Astrocyte (in vitro differentiated cells and primary cell): ENCODE measurements around the gene IL17B.

ENCODE experiments used
- EZH2 ChIP-seq: IDR thresholded peaks from 2 replicates; pipeline ENCODE4 v1.6.1; 2012; ENCODE audit warnings: mild to moderate bottlenecking, low read length, inconsistent platforms; ENCODE audit not compliant: insufficient read depth
- TF ChIP-seq, protein P1 (sequence below): IDR thresholded peaks from 2 replicates; pipeline ENCODE4 v1.5.1; 2011; ENCODE audit warnings: low read depth, mild to moderate bottlenecking, inconsistent platforms, low read length, moderate library complexity; ENCODE audit not compliant: insufficient read depth

DNA sequence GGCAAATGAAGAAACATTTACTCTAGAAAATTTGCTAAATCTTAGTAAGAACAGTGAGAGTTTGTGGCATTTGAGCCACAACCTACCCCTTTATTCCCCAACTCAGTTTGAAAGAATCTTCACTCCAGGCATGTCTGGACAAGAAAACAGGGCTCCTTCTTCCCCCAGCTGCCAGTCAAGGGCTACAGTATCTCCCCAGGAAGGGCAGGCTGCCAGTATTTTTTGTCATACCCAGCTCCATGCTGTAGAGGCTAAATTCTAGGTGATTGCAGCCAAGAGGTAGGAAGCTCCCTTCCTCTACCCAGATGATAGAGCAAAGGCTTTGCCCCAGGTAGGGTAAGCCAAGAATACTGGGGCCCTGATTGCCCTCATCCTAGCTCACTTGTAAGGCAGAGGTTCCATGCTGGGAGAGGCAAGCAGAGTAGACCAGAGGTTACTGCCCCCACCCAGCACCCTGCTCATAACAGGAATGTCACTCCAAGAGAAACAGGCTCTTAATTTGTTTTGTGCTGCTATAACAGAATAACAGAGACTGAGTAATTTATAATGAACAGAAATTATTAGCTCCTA lies 53.8 kb downstream of the IL17B start:
- TF ChIP-seq, protein P1, sequence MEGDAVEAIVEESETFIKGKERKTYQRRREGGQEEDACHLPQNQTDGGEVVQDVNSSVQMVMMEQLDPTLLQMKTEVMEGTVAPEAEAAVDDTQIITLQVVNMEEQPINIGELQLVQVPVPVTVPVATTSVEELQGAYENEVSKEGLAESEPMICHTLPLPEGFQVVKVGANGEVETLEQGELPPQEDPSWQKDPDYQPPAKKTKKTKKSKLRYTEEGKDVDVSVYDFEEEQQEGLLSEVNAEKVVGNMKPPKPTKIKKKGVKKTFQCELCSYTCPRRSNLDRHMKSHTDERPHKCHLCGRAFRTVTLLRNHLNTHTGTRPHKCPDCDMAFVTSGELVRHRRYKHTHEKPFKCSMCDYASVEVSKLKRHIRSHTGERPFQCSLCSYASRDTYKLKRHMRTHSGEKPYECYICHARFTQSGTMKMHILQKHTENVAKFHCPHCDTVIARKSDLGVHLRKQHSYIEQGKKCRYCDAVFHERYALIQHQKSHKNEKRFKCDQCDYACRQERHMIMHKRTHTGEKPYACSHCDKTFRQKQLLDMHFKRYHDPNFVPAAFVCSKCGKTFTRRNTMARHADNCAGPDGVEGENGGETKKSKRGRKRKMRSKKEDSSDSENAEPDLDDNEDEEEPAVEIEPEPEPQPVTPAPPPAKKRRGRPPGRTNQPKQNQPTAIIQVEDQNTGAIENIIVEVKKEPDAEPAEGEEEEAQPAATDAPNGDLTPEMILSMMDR, result no peak
- no peak for TF ChIP-seq EZH2
